ENCODE results near the gene TMEM81. TPM values are rescaled to one million over a fixed set of nuclear protein-coding genes. Genes with fewer than 3 reads are reported as not detected.

TMEM81 gene
- total and polyA plus RNA-seq, 2 experiments from 2014 or later, result 3.6 to 4.5 TPM

- Histone ChIP-seq H3K4me1 (ENCODE audit: insufficient read depth) (no peaks in the 10 kb centered on the region), H3K4me3 (no peak overlapping the region), H2AFZ (no peak overlapping the region), H3K27me3 (ENCODE audit: insufficient read depth) (no peaks in the 10 kb centered on the region), H3F3A (replicated peaks; ENCODE audit: low read depth) (no peaks in the 10 kb centered on the region), H3K79me2 (replicated peaks; ENCODE audit: insufficient read depth) (no peaks in the 10 kb centered on the region), H3K27ac (ENCODE audit: low read depth) (no peak overlapping the region), H3K9me2 (ENCODE audit: insufficient read depth) (no peaks in the 10 kb centered on the region), H3K4me2 (no peak overlapping the region), H4K20me1 (replicated peaks; ENCODE audit: insufficient read depth) (no peaks in the 10 kb centered on the region), H3K36me3 (ENCODE audit: insufficient read depth) (no peaks in the 10 kb centered on the region)
- Mint-ChIP-seq H3K9me3 (no peaks in the 10 kb centered on the region; the same call in 1 of the 3 replicates), H3K36me3 (ENCODE audit: low read depth) (no peaks in the 10 kb centered on the region), H3K4me1 (peaks cover 2% of the 10 kb centered on the region; the same call in 1 of the 3 replicates), H3K4me3 (no peak overlapping the region), H3K27me3 (ENCODE audit: insufficient read depth, low read depth, poor library complexity) (peaks cover 10% of the 10 kb centered on the region), H3K27ac (no peak overlapping the region; the same call in 1 of the 2 replicates)
- DNase-seq (ENCODE audit: low spot score) (no peak), ATAC-seq (no peak)
- no peak for TF ChIP-seq EZH2 (IDR thresholded peaks at IDR 0.05; ENCODE audit: low read depth, unreplicated experiment)
- no peak for TF ChIP-seq POLR2AphosphoS5 (IDR thresholded peaks at IDR 0.05; ENCODE audit: low read depth)
- TF ChIP-seq CREB1 (CRISPR knock-in tag; IDR thresholded peaks at IDR 0.05; ENCODE audit: low read depth), result no peak
- TF ChIP-seq STAT1 (IDR thresholded peaks at IDR 0.05; ENCODE audit: unreplicated experiment), result no peak
- no peak for TF ChIP-seq EZH2phosphoT487 (IDR thresholded peaks at IDR 0.05; ENCODE audit: unreplicated experiment)
- no peak for TF ChIP-seq CTCF (conservative IDR thresholded peaks at IDR 0.05; ENCODE audit: low read depth in 2 of 2)
- TF ChIP-seq JUNB (IDR thresholded peaks at IDR 0.05; ENCODE audit: unreplicated experiment), result no peak
- no peak for TF ChIP-seq ZNF114 (CRISPR knock-in tag; IDR thresholded peaks at IDR 0.05)
- no peak for TF ChIP-seq ZNF462 (CRISPR knock-in tag; IDR thresholded peaks at IDR 0.05)
- no peak for TF ChIP-seq ETS1 (IDR thresholded peaks at IDR 0.05)
- TF ChIP-seq REST (IDR thresholded peaks at IDR 0.05; ENCODE audit: unreplicated experiment), result no peak
- TF ChIP-seq ZNF331 (CRISPR knock-in tag; IDR thresholded peaks at IDR 0.05; ENCODE audit: low read depth), result no peak
- no peak for TF ChIP-seq NANOG (IDR thresholded peaks at IDR 0.05; ENCODE audit: borderline replicate concordance)
Observed at GRCh38 chr1:205071801-205072200, 12.5 kb downstream of the TMEM81 start.
